HUES6 (cell line): ENCODE results near the gene TRIM52.
"Not testable (repeated sequence)": the region's sequence is repeated elsewhere in the genome, so short reads cannot be mapped to it uniquely, and the experiment has no call there.

Source experiments
- H3K27ac ChIP-seq: 2 replicates; pipeline ENCODE4 v1.7.0; 2013; ENCODE audit warnings: low read depth, mild to moderate bottlenecking, low read length, inconsistent platforms
- H3K27me3 ChIP-seq: 2 replicates; pipeline ENCODE4 v1.6.1; 2013; ENCODE audit warnings: low read length; ENCODE audit not compliant: control insufficient read depth, insufficient read depth
- H3K36me3 ChIP-seq: 2 replicates; pipeline ENCODE4 v1.6.1; 2013; ENCODE audit warnings: low read length; ENCODE audit not compliant: control insufficient read depth, insufficient read depth
- H3K4me1 ChIP-seq: 2 replicates; pipeline ENCODE4 v1.6.1; 2013; ENCODE audit warnings: low read length; ENCODE audit not compliant: control insufficient read depth, insufficient read depth
- H3K4me3 ChIP-seq: 2 replicates; pipeline ENCODE4 v1.5.1; 2013; ENCODE audit warnings: low read depth, low read length
- H3K9ac ChIP-seq: one replicate; pipeline ENCODE4 v1.6.1; 2013; ENCODE audit warnings: mild to moderate bottlenecking, low read length
- H3K9me3 ChIP-seq: 2 replicates; pipeline ENCODE4 v1.6.1; 2013; ENCODE audit warnings: low read depth, low read length; ENCODE audit not compliant: control insufficient read depth, insufficient read depth

The TRIM52 gene

DNA sequence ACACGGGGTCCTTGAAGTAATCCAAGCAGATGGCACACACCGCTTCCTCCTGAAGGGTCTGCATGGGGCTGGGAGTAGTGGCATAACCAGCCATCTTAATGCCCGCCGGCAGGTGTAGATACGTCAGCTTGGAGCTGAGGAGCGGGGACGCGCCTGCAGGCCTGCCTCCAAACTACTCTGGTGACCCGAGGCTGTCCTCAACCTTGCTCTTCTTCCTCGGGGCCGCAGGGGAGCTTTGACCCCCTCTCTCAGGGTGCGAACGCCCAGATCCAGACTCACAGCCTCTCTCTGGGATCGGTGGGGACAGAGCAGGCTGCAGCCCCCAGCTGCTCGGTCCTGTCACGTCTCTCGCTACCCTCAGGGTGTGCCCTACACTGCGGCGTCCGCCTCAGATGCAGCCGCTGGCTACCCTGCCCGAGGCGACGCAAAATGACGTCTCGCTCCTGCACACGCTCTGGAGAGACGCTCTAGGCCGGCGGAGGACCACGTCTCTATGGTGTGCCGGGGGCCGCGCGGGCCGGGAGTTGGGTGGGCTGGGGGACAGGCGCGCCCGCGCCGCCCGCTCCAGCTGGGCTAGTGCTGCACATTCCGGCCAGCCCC lies at the start of gene TRIM52:
Gene TRIM52 (minus strand): TSS at position 424 of the 600 bp plus-strand sequence. CDS start 330 bp downstream, at position 94.
- Histone ChIP-seq H3K27ac (peak within 1 kb of the TSS; percentile 97), H3K4me3 (peak within 1 kb of the TSS; percentile 93), H3K27me3 (no peaks in the 10 kb centered on the region), H3K36me3 (peaks cover 12% of the 10 kb centered on the region), H3K9me3 (no peaks in the 10 kb centered on the region), H3K9ac (peak within 1 kb of the TSS; percentile 90), H3K4me1 (peaks cover 10% of the 10 kb centered on the region; the same call in 1 of the 2 replicates)

DNA sequence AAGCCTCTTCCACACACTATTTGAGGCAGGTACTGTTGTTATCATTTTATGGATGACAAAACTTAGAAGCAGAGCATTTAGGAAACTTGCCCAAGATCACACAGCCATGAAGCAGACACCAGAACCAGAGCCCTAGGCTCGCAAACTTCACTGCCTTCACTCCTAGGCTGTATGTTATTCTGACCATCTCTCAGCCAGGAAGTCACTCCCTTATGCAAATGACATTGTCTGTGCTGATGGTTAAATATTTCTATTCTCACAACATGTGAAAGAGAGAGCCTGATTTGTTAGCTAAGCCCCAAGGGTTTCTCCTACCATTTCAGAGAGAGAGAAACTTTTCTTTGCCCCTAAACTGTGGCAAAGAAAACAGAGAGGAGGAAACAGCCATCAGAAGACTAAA lies 26.4 kb upstream of the TRIM52 start:
- H3K9ac ChIP-seq, H3K9me3 ChIP-seq, H3K4me1 ChIP-seq, H3K27me3 ChIP-seq, H3K27ac ChIP-seq, H3K4me3 ChIP-seq: not testable (repeated sequence)
- H3K36me3 ChIP-seq, result peaks cover 34% of the 10 kb centered on the region

DNA sequence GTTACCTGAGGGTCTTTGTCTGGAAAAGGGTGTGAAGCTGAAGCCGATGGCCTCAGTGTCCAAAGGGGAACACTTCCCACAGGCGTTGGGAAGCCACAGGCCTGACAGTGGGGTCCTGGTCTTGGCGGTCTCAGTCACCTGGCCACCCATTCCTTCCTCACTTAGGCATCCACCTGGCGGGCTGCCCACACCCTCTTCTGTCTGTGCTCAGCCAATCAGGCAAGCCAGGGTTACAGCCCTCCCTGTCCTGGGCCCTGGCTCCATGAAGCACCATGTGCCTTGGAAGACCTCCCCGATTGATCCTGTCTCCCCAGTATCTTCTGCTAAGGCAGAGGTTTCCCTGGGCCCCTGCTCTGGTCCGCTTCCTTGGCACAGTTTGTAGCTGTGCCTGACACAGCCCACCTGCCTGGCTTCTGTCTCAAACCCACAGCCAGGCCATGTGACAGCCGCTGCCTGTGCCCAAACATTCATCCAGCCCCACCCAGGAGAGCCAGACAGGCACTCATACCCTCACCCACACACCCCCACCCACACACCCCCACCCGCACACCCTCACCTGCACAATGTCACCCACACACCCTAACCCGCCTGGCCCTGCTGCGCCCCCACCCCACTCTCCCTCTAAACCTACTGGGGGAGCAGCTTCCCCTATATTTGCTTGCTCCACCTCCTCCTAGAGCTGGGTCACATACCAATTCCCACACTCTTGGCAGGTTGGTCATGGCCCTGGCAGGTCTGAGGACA lies 25.2 kb upstream of the TRIM52 start:
- peaks cover 31% of the 10 kb centered on the region for H3K36me3 ChIP-seq
- H3K9ac ChIP-seq, result not testable (repeated sequence)

DNA sequence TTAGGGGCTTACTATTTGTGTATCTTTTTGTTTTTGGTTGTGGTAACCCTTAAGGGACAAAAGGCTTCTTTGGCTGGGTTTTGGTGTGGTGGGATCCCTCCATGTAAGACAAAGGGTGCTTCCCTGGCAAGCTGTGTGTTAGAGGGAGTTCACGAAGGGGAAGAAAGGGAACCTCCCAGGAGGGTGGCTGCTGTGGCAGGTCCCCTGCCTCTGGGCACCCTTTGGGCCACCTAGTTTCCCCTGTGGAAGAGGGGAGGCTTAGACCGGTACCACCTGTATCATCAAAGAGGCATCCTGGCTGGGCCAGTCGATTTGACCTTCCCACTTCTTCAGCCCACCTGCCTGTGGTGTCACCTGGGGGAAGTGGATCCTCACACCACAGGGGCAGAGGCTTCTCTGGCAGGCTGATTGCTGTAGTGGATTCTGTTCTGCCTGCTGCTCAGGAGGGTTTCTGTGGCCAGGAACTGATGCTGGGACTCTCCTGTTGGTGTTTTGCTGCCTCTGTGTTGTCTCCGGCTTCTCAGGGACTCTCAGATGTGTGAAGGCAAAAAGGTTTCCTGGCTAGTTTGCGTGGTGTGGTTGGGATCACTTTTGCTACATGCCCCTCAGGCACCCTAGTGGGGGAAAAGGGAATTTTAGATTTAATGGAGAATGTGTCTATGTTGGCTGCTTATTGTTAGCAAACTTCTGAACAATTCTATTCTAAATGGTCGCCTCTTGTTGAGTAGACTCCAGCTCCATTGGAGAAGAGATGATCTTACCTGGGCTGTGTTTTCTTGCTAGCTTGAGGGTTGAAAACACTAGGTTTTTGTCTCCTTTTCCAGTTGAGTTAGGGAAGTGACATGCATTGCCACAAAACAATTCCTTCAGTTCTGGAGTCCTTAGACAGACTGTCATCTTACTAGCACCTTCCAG lies 23.2 kb upstream of the TRIM52 start:
- not testable (repeated sequence) for H3K9ac ChIP-seq, H3K4me3 ChIP-seq, H3K27me3 ChIP-seq, H3K4me1 ChIP-seq, H3K9me3 ChIP-seq, H3K27ac ChIP-seq
- peaks cover 31% of the 10 kb centered on the region for H3K36me3 ChIP-seq

More for the DNA sequence above, 25.2 kb upstream of the TRIM52 start:
- H3K4me1 ChIP-seq, H3K27ac ChIP-seq, H3K4me3 ChIP-seq, H3K27me3 ChIP-seq, H3K9me3 ChIP-seq: not testable (repeated sequence)

DNA sequence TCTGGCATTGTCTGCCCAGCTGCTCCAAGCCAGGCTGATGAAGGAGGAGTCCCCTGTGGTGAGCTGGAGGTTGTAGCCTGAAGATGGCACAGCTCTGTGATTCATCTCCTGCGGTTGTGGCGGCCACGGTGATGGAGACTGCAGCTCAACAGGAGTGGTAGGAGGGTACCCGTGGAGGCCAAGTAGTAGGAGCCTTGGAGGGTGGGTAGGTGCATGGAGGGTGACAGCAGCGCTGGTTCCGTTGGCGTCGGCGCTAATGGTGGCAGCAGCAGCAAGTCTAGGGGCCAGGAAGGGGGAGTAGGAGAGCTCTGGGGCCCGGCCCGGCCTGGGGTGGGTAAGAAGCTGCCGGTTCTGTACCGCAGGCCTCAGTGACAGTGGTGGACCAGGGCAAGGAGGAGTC lies 22.4 kb upstream of the TRIM52 start:
- no peaks in the 10 kb centered on the region for H3K9me3 ChIP-seq
- H3K4me1 ChIP-seq, result no peaks in the 10 kb centered on the region
- no peak overlapping the region for H3K4me3 ChIP-seq
- no peak overlapping the region for H3K27ac ChIP-seq
- no peaks in the 10 kb centered on the region for H3K27me3 ChIP-seq
- peaks cover 31% of the 10 kb centered on the region for H3K36me3 ChIP-seq
- H3K9ac ChIP-seq, result no peak overlapping the region

DNA sequence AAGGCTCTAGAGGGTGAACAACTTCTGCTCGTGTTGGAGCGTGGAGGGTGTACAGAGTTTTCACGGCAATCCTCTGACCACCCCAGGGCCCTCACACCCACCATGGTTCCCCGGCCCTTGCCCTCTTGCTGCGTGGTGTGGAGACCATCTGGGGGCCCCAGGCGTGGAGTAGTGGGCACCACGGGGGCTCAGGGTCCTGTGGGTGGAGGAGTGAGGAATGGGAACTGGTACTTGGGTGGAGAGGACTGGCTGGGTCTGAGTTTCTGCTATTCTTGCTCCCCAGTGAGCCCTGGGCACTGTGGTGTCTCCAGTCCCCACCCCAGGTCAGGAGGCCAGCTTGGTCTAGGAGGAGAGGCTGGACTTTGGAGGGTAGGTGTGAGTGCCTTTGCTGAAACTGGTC lies 21.9 kb upstream of the TRIM52 start:
- H3K4me1 ChIP-seq, result no peaks in the 10 kb centered on the region
- H3K9me3 ChIP-seq, result no peaks in the 10 kb centered on the region
- no peak overlapping the region for H3K4me3 ChIP-seq
- no peak overlapping the region for H3K27ac ChIP-seq
- no peak overlapping the region for H3K9ac ChIP-seq
- H3K27me3 ChIP-seq, result no peaks in the 10 kb centered on the region
- H3K36me3 ChIP-seq, result peaks cover 27% of the 10 kb centered on the region

DNA sequence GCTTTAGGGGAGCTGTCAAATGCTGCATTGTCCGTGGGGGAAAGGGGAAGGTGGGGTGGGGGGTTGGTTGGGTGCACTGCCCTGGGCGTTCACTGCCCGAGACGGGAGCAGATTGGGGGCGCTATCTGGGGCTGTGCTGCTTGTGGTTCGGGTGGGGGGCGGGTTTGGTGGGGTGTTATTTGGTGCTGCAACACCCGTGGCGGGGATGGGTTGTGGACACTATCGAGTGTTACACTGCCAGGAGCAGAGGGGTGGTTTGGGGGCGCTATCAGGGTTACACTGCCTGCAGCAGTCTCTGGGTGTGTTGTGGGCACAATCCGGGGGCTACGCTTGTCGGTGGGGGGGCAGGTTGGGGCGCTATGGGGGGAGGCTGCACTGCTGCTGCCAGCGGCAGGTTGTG lies 21.5 kb upstream of the TRIM52 start:
- not testable (repeated sequence) for H3K9ac ChIP-seq

DNA sequence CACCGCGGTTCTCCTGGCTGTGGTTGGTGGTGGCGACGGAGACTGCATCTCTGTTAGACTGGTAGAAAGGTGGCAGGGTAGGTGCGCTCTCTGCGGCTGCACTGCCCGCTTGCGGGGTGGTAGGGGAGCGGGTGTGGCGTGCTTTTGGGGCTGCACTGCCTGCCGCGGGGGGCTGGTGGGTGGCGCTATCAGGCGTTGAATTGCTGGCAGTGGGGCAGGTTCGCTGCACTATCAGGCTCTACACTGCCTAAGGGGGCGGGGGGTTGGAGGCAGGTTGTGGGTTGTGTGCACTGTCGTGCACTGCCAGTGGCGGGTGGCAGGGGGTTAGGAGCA lies 21.0 kb upstream of the TRIM52 start:
- Histone ChIP-seq H3K27me3 (no peaks in the 10 kb centered on the region), H3K9me3 (no peaks in the 10 kb centered on the region), H3K4me1 (no peaks in the 10 kb centered on the region), H3K36me3 (peaks cover 20% of the 10 kb centered on the region), H3K4me3 (peak overlapping the region; percentile 98), H3K27ac (no peak overlapping the region), H3K9ac (peak overlapping the region; percentile 11)

More for the DNA sequence above, 21.5 kb upstream of the TRIM52 start:
- H3K4me3 ChIP-seq, result peak overlapping the region; percentile 98
- H3K4me1 ChIP-seq, H3K9me3 ChIP-seq, H3K27ac ChIP-seq, H3K27me3 ChIP-seq: not testable (repeated sequence)
- H3K36me3 ChIP-seq, result peaks cover 24% of the 10 kb centered on the region

DNA sequence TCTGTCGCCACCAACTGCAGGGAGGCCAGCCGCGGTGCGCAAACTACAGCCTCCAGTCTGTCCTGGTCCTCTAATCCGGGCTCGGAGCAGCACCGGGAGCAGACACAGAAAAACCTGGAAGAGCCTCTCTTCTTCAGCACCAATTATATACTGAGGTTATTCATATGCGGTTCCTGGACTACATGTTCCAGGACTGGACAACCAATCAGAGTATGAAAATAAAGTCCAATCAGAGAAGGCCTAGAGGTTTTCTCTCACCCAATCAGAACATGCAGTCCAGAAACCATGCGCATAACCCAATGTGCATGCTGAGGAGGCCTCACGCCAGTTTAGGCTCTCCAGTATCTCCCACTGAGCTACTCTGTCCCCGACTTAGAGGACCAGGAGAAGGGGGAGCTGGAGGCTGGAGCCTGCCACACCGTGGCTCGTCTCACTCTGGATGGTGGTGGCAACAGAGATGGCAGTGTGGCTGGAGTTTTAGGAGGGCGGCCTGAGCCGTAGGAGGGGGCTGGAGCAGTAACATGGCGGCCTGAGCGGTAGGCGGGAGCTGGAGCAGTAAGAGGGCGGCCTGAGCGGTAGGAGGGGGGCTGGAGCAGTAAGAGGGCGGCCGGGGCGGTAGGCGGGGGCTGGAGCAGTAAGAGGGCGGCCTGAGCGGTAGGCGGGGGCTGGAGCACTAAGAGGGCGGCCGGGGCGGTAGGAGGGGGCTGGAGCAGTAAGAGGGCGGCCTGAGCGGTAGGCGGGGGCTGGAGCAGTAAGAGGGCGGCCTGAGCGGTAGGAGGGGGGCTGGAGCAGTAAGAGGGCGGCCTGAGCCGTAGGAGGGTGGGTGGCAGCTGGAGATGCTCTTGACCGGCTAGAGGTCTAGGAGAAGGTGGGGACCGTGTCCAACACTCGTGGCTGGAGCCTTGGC lies 20.4 kb upstream of the TRIM52 start:
- Histone ChIP-seq H3K27me3 (no peaks in the 10 kb centered on the region), H3K4me3 (peak overlapping the region; percentile 98), H3K27ac (peak overlapping the region; percentile 64; the same call in 1 of the 2 replicates), H3K36me3 (peaks cover 16% of the 10 kb centered on the region), H3K9me3 (no peaks in the 10 kb centered on the region), H3K9ac (peak overlapping the region; percentile 95), H3K4me1 (no peaks in the 10 kb centered on the region)

DNA sequence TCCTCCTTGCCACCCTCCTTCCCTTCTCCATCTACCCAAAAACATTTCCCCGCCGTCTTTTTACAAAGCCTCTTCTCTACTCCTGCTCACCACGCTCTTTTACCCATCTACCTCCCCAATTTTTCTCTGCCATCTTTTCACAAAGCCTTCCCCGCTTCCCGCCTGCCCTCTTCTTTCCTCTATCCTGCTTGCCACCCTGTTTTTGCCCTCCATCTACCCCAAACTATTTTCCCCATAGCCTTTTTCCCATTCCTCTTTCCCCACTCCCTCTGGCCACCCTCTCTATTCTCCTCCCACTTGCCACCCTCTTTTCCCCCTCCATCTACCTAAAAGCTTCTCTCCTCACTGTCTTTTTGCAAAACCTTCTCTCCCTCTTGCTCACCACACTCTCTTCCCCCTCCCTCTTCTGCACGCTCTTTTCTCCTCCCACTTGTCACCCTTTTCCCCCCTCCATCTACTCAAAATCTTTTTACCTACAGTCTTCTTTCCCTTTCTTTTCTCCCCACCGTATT lies 19.4 kb upstream of the TRIM52 start:
- Histone ChIP-seq H3K27me3 (no peaks in the 10 kb centered on the region), H3K9ac (peak overlapping the region; percentile 54), H3K9me3 (no peaks in the 10 kb centered on the region)

More for the DNA sequence above, 19.4 kb upstream of the TRIM52 start:
- Histone ChIP-seq H3K36me3 (peaks cover 9% of the 10 kb centered on the region; the same call in 1 of the 2 replicates), H3K27ac (no peak overlapping the region), H3K4me1 (no peaks in the 10 kb centered on the region), H3K4me3 (peak overlapping the region; percentile 98)
